MM.1S (cell line): ENCODE measurements around the gene NXPH4.

ENCODE experiments used
- DNase-seq: peaks from one replicate; pipeline ENCODE4 v3.0.0-alpha.2; 2015
- H2AFZ ChIP-seq: fragments of 300-600 bp; sonication (generic); 2 replicates; pipeline ENCODE4 v1.6.0; 2016; ENCODE audit warnings: antibody characterized with exemption, low read length
- H3F3A ChIP-seq: fragments of 300-600 bp; sonication (generic); 2 replicates; pipeline ENCODE4 v1.6.1; 2016; ENCODE audit warnings: mild to moderate bottlenecking, antibody characterized with exemption, low read length, moderate library complexity, mixed read lengths; ENCODE audit not compliant: insufficient read depth
- H3K27ac ChIP-seq: fragments of 300-600 bp; sonication (generic); 2 replicates; pipeline ENCODE4 v1.5.1; 2016; ENCODE audit warnings: mild to moderate bottlenecking, low read length
- H3K27me3 ChIP-seq: fragments of 300-600 bp; sonication (generic); replicated peaks from 2 replicates; pipeline ENCODE4 v1.6.0; 2016; ENCODE audit warnings: low read length; ENCODE audit not compliant: insufficient read depth
- H3K36me3 ChIP-seq: fragments of 300-600 bp; sonication (generic); replicated peaks from 2 replicates; pipeline ENCODE4 v1.6.1; 2016; ENCODE audit warnings: mild to moderate bottlenecking, low read length, mixed read lengths; ENCODE audit not compliant: insufficient read depth
- H3K4me1 ChIP-seq: fragments of 300-600 bp; sonication (generic); 2 replicates; pipeline ENCODE4 v1.6.1; 2016; ENCODE audit warnings: low read length, mixed read lengths
- H3K4me2 ChIP-seq: fragments of 300-600 bp; sonication (generic); 2 replicates; pipeline ENCODE4 v1.6.0; 2016; ENCODE audit warnings: low read depth, low read length
- H3K4me3 ChIP-seq: fragments of 300-600 bp; sonication (generic); 2 replicates; pipeline ENCODE4 v1.5.1; 2016; ENCODE audit warnings: low read length, mixed read lengths
- H3K79me2 ChIP-seq: fragments of 300-600 bp; sonication (generic); 2 replicates; pipeline ENCODE4 v1.6.1; 2016; ENCODE audit warnings: mixed run types, low read length, mixed read lengths
- H3K9ac ChIP-seq: fragments of 300-600 bp; sonication (generic); 2 replicates; pipeline ENCODE4 v1.6.1; 2016; ENCODE audit warnings: low read length, mixed read lengths
- H3K9me2 ChIP-seq: fragments of 300-600 bp; sonication (generic); replicated peaks from 2 replicates; pipeline ENCODE4 v1.6.1; 2016; ENCODE audit warnings: mild to moderate bottlenecking, low read length, mixed read lengths; ENCODE audit not compliant: insufficient read depth
- H3K9me3 ChIP-seq: fragments of 300-600 bp; sonication (generic); replicated peaks from 2 replicates; pipeline ENCODE4 v1.6.1; 2016; ENCODE audit warnings: mild to moderate bottlenecking, low read length, mixed read lengths; ENCODE audit not compliant: insufficient read depth
- H4K20me1 ChIP-seq: fragments of 300-600 bp; sonication (generic); 2 replicates; pipeline ENCODE4 v1.6.1; 2016; ENCODE audit warnings: mild to moderate bottlenecking, low read length, moderate library complexity, mixed read lengths; ENCODE audit not compliant: insufficient read depth
- CTCF ChIP-seq: fragments of 300-600 bp; sonication (generic); IDR thresholded peaks from 2 replicates; pipeline ENCODE4 v1.5.1; 2016; ENCODE audit warnings: antibody characterized with exemption, low read length, mixed read lengths
- EZH2 ChIP-seq: fragments of 300-600 bp; sonication (generic); optimal IDR thresholded peaks from 2 replicates; pipeline ENCODE3; 2017; ENCODE audit warnings: low read depth, mild to moderate bottlenecking, antibody characterized with exemption, low read length, mixed read lengths
- EZH2phosphoT487 ChIP-seq: fragments of 300-600 bp; sonication (generic); IDR thresholded peaks from 2 replicates; pipeline ENCODE4 v1.6.1; 2018; ENCODE audit warnings: antibody characterized with exemption, low read length

The NXPH4 gene

DNA sequence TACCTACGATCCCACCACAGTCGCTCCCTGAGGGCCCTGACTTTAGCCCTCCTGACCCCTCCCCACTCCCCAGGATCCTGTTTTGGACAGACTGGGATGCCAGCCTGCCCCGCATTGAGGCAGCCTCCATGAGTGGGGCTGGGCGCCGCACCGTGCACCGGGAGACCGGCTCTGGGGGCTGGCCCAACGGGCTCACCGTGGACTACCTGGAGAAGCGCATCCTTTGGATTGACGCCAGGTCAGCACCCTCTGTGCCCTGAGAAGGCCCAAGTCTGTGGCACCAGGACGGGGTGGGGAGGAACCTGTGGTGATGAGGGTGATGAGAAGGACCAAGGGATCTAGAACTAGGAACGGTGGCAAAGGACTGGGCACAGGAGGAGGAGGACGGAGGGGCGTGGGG lies 39.2 kb upstream of the NXPH4 start:
- H3K9me2 ChIP-seq = no peaks in the 10 kb centered on the region
- no peaks in the 10 kb centered on the region for H4K20me1 ChIP-seq
- H3K4me1 ChIP-seq = no peaks in the 10 kb centered on the region
- no peak overlapping the region for H3K9ac ChIP-seq
- TF ChIP-seq EZH2phosphoT487 (no peak), EZH2 (no peak), CTCF (no peak)
- H3K27me3 ChIP-seq = peaks cover 40% of the 10 kb centered on the region
- no peaks in the 10 kb centered on the region for H3K79me2 ChIP-seq
- H3K27ac ChIP-seq = no peak overlapping the region
- no peak overlapping the region for H3K4me3 ChIP-seq
- no peak overlapping the region for H2AFZ ChIP-seq
- H3K9me3 ChIP-seq = no peaks in the 10 kb centered on the region
- no peaks in the 10 kb centered on the region for H3F3A ChIP-seq
- H3K4me2 ChIP-seq = no peak overlapping the region
- DNase-seq = no peak
- no peaks in the 10 kb centered on the region for H3K36me3 ChIP-seq

DNA sequence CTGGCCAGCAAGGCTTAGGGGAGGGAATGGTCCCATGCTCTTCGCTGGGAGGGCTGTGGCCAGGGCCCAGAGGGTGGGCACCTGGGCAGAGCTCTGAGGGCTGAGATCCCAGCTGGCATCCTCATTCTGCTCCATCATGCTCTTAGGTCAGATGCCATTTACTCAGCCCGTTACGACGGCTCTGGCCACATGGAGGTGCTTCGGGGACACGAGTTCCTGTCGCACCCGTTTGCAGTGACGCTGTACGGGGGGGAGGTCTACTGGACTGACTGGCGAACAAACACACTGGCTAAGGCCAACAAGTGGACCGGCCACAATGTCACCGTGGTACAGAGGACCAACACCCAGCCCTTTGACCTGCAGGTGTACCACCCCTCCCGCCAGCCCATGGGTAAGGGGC lies 38.4 kb upstream of the NXPH4 start:
- Histone ChIP-seq H4K20me1 (no peaks in the 10 kb centered on the region), H3K36me3 (no peaks in the 10 kb centered on the region), H3K4me1 (peaks cover 2% of the 10 kb centered on the region; the same call in 1 of the 2 replicates), H3K79me2 (no peaks in the 10 kb centered on the region), H3K9me3 (no peaks in the 10 kb centered on the region), H3K9ac (no peak overlapping the region), H3K27me3 (peaks cover 40% of the 10 kb centered on the region), H3F3A (no peaks in the 10 kb centered on the region), H3K4me3 (no peak overlapping the region), H3K4me2 (no peak overlapping the region), H3K27ac (no peak overlapping the region), H3K9me2 (no peaks in the 10 kb centered on the region), H2AFZ (no peak overlapping the region)
- DNase-seq = no peak
- no peak for TF ChIP-seq CTCF
- no peak for TF ChIP-seq EZH2phosphoT487
- TF ChIP-seq EZH2 = no peak

DNA sequence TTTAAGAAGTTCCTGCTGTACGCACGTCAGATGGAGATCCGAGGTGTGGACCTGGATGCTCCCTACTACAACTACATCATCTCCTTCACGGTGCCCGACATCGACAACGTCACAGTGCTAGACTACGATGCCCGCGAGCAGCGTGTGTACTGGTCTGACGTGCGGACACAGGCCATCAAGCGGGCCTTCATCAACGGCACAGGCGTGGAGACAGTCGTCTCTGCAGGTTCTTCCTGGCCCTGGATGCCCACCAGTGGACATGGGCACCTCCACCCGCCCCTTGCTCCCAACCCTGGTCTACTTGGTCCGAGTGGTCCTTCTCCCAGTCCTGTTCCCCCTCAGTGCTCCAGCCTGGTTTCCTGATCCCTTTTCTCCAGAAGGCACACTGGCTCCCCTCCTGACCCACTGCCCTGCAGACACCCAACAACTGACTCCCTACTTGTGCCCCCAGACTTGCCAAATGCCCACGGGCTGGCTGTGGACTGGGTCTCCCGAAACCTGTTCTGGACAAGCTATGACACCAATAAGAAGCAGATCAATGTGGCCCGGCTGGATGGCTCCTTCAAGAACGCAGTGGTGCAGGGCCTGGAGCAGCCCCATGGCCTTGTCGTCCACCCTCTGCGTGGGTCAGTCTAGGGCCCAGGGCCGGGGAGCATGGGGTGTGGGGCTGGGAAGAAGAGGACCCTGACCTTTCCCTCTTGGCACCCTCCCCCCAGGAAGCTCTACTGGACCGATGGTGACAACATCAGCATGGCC lies 37.1 kb upstream of the NXPH4 start:
- Histone ChIP-seq H3F3A (no peaks in the 10 kb centered on the region), H2AFZ (no peak overlapping the region), H3K9ac (no peak overlapping the region), H3K9me3 (no peaks in the 10 kb centered on the region), H3K79me2 (no peaks in the 10 kb centered on the region), H3K4me3 (no peak overlapping the region), H4K20me1 (no peaks in the 10 kb centered on the region), H3K9me2 (no peaks in the 10 kb centered on the region), H3K36me3 (no peaks in the 10 kb centered on the region), H3K4me1 (peaks cover 3% of the 10 kb centered on the region; the same call in 1 of the 2 replicates), H3K27me3 (peaks cover 51% of the 10 kb centered on the region), H3K4me2 (no peak overlapping the region), H3K27ac (no peak overlapping the region)
- TF ChIP-seq CTCF (no peak), EZH2 (no peak), EZH2phosphoT487 (no peak)
- DNase-seq = no peak
